GM19238 (cell line): ENCODE measurements around the gene SALL2.

Source experiments
- DNase-seq: peaks from one replicate; pipeline ENCODE4 v3.0.0; 2011; ENCODE audit warnings: low spot score; ENCODE audit not compliant: insufficient read length

Gene SALL2

GRCh38 chr14:21494902-21495762, 31.0 kb downstream of the SALL2 start:
- DNase-seq = no peak

DNA sequence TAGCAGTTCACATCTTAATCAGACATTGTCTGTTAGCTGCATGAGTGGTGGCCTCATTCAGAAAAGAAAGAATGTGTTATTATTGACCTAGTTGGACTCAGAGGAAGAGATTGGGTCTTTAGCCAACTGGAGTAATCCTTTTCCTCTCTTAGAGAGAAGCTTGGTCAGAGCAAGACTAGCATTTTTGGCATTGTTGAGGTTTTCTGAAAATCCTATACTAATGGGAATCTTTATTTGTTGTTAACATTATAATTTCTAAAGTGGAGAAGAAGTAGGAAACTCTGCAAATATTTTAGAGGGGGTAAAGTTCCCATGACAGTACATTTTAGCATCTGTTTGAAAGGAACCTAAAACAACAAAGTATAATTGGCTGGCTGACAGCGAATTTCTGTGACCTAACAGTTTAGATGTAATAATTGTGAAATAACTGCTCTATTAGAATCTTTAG, 39.5 kb downstream of the SALL2 start:
- DNase-seq = no peak

GRCh38 chr14:21476925-21477681, 49.0 kb downstream of the SALL2 start, which contains the start of the genes RAB2B and TOX4:
Gene RAB2B, minus strand, starts transcription at chr14:21476959. Its CDS starts 87 bp downstream, at chr14:21476872.
Gene TOX4, plus strand, starts transcription at chr14:21477195. Its CDS starts 84 bp downstream, at chr14:21477279.
- DNase-seq = peak; percentile 82

DNA sequence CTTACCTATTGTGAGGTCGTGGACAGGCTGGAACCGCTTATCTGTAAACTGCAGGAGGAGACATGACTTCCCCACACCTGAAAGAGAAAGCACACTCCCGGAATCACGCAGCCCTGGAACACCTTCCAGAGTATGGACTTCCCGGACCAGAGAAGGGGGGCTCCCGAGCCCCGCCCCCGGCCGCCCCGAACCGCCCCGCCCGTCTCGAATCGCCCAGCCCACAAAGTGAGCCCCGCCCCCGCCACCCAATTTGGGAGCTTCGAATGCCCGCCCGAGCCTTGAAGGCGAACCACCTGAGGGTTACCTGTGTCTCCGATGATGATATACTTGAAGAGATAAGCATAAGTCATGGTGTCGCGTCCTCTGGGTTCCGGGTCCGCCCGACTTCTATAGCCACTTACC, 49.6 kb downstream of the SALL2 start:
- DNase-seq = peak; percentile 37

GRCh38 chr14:21475767-21476522, 50.2 kb downstream of the SALL2 start:
- no peak for DNase-seq
